Hippocampal formation (tissue), 2 donors: ENCODE data around the gene ENG.
"Not testable (repeated sequence)": the region's sequence is repeated elsewhere in the genome, so short reads cannot be mapped to it uniquely, and the experiment has no call there.

Source experiments
- DNase-seq, 2 donors: peaks; one replicate each; lab custom pipeline; 2025; lab: John Stamatoyannopoulos, UW

Gene ENG

DNA sequence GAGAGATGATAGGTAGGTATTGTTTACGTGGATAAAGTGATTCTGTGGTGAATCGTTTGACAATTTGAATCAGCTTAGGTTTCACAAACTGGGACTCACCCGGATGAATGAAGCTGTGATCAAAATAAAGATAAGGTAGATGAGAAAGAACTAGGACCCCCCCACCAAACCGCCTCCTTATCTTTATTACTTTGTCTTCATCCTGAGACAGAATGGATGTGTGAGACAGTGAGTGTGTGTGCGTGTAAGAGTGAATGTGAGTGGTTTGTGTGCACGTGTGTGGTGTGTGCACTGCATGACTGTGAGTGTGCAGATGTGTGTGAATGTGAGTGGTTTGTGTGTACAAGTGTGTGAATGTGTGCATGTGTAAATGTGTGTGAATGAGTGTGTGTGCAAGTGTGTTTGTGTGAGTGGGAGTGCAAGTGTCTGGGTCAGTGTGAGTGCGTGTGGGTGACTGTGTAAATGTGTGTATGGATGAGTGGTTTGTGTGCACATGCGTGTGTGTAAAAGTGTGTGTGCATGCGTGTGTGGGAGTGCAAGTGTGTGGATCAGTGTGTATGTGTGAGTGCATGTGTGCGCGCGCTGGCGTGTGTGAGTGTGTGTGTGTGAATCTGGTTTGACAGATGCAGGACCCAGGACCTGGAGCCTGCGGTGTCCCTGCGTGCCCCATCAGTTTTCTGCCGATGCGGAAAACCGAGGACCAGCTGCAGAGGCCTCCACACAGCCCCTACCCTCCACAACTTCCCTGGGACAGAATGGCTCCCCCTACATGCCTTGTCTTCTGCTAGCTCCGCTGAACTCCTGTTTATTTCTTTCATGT is 11.4 kb upstream of the ENG start:
- DNase-seq = no peak

DNA sequence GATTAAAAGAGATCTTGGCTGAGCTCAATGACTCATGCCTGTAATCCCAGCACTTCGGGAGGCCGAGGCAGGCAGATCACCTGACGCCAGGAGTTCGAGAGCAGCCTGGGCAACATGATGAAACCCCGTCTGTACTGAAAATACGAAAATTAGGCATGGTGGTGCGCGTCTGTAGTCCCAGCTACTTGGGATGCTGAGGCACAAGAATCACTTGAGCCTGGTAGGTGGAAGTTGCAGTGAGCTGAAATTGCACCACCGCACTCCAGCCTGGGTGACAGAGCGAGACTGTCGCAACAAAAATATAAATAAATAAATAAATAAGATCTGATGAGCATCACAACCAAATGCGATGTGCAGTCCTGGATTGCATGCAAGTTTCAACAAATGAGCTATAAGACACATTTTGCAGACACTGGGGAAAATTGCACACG is 8.7 kb upstream of the ENG start:
- no peak for DNase-seq

DNA sequence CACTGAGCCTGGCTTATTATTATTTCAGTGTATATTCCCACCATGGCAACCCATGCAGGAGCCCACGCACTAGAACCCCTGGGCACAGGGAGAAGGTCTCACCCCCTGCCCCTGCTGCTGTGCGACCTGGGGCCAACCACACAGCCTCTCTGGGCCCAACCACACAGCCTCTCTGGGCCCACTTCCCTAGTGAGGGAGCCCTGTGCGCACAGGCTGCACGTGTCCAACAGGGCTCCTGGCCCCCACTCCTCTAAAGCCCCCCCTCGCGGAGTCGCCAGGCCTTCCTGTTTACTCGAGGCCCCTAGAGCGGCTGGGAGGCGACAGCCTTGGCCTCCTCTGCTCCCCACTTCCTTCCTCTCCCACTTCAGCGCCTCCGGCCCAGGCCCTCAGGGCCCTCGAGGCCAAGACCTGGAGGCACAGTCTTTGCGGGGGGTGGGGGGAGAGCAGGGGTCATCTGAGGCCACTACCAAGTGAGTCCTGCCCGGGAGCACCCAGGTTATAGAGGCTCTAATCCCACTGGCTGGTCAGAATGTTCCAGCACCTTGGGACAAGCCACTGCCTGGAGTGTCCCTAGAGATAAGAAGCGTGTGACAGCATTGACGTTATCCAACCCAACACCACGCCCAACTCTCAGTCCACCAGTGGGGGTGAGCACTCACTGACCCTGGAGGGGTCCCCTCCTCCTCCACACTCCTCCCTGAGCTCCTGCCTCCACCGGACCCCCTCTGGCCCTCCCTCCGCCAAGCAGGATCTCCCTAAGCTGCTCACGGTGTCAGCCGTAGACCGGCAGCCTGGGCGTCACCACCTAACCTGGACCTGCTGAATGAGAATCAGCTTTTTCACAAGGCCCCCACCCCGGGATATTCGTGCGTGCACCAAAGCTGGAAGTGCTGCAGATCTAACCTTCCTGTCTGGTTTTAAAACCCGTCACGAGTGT is 7.9 kb upstream of the ENG start:
- peak; percentile 19 to 44 for DNase-seq

DNA sequence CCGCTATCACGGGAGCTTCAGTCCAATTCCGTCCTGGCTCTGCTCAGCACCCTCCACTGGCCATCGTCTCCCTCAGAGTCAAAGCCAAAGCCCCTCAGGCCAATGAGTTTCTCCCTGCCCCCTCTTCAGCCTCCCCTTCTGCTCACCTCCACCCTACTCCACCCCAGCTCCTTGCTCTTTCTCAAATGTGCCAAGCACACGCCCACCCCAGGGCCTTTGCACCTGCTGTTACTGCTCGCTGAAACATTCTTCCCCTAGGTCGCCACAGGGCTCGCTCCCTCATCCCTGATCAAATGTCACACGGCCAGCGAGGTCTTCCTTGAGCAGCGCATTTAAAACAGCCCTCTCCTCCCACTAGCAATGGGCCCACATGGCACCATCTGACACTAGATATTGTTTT is 6.3 kb upstream of the ENG start:
- no peak for DNase-seq

DNA sequence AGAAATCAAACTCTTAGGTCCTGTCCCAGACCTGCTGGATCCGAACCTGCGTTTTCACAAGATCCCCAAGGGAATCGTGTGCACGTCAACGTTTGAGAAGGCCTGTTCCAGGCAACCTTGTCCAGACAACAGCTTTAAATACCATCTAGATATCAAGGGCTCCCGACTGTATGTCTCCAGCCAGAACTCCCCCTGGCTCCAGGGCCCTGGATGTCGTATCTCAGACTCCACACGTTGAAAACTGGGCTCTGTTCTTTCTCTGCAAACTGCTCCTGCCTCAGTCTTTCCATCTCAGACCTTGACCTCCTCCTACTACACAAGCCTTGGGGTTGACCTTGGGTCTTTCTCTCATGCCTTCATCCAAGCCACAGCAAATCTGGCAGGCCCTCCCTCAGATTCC is 5.8 kb upstream of the ENG start:
- no peak for DNase-seq

DNA sequence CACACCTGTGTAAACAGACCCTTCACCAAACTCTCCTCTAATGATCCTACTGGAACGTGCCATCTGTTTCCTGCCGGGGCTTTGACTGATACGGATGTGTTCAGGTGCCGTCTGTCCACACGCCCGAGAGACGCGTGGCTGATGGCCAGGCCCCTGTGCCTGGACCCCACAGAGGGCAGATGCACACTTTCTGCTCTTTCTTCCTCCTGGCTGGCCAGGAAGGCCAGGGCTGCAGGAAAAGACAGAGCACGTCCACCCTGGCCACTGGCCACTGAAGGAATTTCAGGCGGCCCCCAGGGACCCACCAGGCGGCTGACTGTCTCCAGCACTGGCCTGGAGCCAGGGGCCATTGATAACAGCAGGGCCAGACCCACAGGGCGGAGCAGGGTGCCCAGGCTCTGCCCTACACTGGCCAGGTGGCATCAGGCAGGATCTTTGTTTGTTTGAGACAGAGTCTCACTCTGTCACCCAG is 3.6 kb upstream of the ENG start:
- DNase-seq = no peak

DNA sequence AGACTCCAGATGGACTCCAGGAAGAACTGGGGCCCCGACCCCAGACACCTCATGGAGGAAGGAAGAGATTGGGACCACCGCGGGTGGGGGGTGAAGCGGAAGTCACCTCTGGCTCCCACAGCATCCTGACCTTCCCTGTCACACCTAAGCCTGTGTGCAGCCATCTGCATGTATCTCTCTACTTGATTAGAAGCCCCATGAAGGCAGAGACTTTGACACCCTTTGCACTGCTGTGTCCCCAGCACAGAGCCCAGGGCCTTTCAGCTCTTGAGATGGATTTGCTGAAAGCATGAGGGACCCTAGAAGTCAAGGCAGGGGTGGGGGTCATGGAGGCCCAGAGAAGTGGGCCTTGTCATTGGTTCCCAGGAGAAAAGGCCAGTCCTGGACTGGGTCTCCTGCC is 2.8 kb upstream of the ENG start:
- no peak for DNase-seq

DNA sequence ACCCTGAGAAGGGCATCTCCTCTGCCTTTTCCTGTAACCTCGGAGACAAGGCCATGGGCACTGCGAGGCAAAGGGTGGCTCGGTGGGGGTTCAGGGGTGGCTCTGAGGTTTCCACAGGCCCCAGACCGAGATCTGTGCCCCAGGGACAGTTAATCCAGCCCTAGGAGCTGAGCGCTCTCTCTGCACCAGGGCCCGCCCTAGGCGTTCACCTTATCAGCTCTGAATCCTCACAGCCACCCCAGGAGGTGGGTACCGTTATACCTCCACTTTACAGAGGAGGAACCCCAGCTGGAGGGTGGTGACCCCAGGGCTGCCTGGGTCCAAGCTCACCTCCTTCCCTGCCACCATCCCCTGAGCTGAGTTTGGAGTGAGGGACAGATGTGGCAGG is 2.3 kb upstream of the ENG start:
- DNase-seq = no peak

DNA sequence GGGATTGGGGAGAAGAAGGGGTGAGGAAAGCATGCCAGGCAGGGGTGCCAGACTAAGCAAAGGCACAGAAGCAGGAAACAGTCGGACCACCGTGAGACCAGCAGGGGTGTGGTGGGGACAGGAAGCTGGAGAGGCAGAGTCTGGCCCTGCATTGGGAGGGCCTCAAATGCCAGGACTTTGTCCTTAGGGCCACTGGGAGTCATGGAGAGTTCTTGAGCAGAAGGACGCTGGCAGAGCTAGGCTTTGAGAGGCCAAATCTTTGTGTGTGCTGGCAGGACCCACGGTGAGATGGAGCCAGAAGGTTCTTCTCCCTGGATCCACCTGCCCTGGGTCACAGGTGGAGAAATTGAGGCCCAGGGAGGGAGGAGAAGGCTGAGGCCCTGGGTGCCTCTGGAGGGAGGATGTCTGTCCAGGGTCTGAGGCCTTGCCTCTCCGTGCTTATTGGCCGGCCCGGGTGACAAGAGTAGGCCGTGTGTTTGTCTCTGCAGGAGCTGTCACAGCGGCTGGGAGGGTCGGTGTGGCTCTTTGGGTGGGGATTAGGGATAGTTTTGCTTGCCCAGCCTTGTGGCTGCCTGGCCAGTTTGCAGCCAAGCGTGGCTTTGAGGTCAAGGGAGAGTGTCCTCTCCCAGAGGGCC is 1.8 kb upstream of the ENG start:
- DNase-seq = no peak

DNA sequence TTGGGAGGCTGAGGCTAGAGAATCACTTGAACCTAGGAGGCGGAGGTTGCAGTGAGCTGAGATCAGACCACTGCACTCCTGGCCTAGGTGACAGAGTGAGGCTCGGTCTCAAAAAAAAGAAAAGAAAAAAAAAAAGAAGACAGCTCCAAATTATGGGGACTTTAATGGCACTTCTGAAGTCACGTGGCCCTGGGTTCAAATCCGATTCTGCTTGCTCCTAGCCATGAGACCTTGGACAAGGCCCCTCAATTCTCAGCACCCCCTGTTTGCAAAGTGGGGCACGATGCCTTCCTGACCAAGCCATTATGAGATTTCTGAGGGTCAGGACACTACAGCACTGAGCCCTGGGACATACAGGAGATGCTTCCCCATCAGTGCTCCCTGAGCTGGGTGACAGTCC is 1.1 kb upstream of the ENG start:
- DNase-seq = no peak

DNA sequence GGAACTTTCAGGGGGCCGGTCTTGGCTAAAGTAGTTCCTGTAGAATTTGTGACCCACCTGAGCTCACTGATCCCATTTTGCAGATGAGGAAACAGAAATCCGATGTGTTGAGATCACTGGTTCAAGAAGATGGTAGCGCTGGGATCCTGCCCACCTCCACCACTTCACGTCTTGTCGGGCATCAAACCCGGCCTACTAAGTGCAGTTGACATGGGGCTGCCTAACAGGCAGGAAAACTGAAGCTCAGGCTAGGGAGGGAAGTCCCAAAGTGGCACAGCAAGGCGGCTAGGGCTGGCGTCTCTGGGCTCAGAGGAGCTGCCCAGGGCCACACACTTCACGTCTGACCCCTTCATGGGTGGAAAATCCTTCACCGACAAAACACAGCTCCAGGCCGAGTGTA is 502 bp upstream of the ENG start:
- DNase-seq = no peak

DNA sequence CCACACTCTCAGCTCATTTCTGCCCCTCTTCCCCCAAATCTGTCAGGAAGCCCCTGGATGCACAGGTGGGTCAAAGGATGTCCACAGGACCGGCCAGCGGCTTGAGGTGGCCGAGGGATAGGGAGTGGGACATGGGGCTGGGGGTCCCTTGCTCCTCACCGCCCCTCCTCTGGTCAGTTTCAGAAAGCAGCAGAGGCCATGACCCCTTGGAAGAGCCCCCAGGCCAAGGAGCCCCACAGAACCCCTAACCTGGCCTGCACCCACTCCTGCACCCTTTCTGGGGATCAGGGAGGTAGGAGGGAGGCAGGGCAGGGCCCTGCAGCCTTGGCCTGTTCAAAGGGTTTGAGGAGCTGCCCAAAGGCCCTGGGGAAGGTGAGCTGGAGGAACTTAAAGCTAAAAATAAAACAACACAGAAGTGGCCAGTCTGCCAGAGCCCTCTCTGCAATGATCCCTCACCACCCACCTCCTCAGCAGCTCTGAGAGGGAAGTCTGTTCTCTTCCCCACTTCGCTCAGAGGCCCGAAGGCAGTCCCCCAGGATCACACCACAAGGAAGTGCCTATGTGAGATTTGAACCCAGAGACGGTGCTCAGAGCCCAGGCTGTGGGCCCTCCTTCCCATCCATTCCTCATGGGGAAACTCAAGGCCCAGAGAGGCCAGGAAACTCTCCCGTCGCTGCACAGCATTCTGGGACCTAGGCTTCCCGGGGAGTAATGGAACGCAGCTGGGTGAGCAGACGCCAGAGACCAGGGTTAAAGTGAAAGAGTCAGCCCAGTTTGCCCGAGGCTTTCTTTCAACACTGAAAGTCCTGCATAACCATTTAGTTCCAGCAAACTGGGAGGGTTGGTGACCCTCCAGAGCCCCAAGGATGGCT is 910 bp downstream of the ENG start:
- no peak for DNase-seq

DNA sequence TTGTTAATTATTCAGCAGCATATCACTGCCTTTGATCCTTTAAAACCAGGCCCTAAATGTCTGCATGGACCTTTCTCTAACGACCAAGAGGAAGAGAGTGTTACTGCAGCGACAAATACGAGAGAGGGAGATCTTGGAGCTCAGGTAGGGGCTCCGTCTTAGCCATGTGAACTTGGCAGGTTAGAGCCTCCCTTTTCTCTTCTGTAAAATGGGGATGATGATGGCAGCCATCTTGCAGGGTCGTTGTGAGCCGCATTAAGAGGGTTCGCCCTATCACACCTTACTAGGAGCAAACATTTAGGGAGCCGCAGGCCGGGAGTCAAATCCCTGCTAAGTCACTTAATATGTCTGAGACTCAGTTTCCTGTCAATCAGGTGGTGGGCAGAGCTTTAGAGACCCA is 1.6 kb downstream of the ENG start:
- DNase-seq = no peak

DNA sequence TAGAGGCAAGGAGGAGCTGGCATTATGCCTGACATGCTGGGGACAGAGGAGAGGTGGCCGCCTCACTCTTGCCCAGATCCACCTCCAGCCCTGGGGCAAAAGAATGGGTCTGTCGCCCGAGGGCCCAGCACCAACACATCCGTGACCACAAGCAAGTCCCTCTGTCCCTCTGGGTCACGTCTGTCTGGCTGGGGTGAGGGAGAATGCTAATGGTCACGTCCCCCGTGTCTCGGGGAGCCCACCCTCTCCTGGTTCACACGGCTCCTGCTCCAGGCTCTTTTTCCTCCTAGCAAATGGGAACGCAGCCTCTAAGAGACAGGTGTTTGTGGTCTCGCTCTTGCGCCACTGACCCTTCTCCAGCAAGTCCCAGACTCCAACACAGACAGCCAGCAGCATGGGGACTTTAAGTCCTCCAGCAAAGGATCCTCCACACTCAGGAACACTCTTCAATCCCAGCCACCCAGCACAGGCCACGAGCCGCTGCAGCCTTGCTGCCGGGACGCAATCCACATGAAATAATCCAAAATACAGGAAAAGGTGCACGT is 4.1 kb downstream of the ENG start:
- DNase-seq = no peak

DNA sequence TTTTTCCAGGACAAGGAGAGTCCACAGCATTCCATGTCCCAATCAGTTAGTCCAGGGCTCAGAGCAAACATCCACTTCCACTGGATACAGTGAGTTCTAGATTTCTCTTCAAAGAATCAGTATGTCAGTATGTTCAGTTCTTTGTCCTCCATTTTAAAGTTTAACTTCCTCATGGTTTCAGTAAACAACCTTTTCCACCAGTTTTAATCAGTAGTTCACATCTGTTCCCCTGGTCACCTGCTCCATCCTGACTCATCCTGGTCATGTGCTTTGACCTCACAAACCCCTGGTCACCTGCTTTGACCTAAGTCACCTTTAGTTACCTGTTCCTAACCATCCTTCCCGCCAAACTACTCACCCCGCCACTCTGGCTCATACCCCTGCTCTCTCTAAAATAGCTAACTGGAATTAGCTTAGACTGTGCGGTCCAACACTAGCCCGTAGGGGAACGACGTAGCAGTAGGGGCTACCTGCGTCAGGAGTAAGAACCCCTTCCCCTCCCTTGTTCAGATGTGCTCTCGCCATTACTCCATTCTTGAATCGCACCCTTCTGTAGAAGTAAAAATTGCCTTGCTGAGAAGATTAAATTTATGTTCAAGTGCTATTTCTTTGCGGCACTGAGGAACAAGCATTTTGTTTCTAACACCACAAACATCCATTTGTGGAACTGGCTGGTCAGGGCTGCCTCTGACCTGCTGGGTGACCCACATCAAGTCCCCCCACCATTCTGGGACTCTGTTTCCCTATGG is 5.5 kb downstream of the ENG start:
- no peak for DNase-seq

DNA sequence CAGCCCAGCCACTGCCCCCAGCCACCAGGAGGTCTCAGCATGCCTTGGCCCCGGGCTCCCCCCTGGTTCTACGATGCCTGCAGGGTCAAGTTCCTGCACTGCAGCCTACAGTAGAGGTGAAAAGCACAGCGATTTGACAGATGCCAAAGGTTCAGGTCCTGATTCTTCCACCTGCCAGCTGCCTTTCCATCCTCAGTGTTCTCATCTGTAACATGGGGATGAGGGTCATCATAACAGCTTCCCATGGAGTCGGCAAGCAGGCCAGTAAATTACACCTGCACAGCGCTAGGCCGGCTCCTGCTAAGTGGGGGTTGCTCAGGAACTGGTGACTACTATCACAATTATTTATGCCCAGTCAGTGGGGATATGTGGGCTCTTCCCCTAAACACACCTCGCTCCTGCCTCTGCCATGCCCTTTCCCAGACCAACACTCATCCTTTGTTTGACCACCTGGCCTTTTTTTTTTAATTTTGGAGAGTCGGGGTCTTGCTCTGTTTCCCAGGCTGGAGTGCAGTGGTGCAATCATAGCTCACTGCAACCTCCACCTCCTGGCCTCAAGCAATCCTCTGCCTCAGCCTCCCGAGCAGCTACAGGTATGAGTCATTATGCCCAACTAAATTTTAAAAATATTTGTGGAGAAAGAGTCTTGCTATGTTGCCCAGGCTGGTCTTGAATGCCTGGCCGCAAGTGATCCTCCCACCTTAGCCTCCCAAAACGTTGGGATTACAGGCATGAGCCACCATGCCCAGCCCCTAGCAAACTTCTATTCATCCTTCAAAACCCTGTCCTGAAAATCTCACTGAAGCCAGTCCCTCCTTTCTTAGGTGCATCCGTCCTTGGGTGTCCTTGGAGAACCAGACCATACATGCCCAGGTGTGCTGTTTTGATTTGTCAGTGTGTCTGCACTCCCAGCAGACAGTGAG is 6.4 kb downstream of the ENG start:
- no peak for DNase-seq

DNA sequence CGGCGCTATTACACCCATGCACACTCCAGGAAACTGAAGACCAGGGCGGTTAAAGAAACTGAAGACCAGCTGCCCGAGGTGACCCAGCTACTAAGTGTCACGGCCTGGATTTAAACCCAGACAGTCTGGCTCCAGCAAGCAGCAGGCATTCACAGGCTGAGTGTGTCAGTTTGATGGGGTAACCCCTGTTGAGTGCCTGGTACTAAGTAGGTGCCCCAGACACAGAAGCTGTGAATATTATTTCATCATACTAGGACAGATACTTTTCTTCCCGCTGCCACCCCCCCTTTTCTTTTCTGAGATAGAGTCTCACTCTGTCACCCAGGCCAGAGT is 7.3 kb downstream of the ENG start:
- no peak for DNase-seq

DNA sequence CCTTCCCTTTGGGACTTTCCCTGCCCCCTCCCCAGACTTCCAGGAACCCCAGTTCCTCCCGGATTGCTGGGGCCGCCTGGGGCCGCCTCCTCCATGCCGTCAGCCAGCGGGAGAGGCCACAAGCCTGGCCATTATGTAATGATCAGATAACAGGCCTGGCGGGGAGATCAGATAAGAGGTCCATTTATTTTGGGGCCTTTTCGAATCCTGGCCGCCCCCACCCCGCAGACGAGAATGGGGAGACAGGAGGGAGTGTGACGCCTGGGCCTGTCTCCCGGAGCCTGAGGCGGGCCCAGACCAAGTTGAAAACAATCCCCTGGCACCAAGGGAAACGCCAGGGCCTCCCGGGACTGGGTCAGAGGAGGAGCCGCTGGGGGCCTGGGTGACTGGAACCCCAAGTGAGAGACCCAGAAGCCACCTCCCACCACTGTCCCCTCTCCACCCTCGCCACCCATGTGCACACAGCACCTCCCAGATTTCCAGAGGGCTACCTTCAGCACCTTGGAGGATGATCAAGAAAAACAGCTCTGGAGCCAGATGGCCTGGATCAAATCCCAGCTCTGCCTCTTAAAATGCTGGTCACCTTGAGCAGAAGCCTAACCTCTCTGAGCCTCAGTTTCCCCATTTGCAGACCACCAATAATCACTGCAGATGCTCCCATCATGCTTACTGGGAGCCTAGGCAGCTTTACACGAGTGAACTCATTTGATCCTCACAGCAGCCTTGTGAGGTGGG is 7.8 kb downstream of the ENG start:
- DNase-seq = no peak

DNA sequence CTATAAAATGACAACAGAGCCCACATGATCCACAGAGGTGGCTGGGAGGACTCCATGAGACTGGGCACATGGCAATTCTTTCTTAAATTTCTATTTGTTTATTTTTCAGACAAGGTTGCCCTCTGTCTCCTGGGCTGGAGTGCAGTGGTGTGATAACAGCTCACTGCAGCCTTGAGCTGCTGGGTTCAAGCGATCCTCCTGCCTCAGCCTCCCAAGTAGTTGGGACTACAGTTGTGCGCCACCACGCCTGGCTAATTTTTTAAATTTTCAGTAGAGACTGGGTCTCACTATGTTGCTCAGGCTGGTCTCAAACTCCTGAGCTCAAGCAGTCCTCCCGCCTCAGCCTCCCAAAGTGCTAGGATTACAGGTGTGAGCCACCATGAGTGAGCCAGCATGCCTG is 8.8 kb downstream of the ENG start:
- DNase-seq = not testable (repeated sequence)
